WTC11 (cell line): ENCODE results near the gene ATXN10. TPM values are rescaled to one million over a fixed set of nuclear protein-coding genes. Genes with fewer than 3 reads are reported as not detected.

Experiments
- ATAC-seq: fragments of 200-7000 bp; cut with Tn5 transposase; 2 replicates; pipeline ENCODE4 v1.10.0; 2021; ENCODE audit warnings: mild to moderate bottlenecking, moderate library complexity
- Bru-seq: library from RNA; stranded (reverse); fragments of 400-500 nt; gene quantifications from one replicate; lab custom pipeline; 2021; lab: Mats Ljungman, UMichigan
- CTCF ChIA-PET: fragments of 300-600 bp; sonication (Branson Sonifier 250); formaldehyde crosslinking; loops from one replicate; lab custom pipeline; 2021; ENCODE audit warnings: antibody characterized with exemption; lab: Charles Lee
- POLR2A ChIA-PET: fragments of 350-600 bp; sonication (Branson Sonifier 250); formaldehyde crosslinking; loops from one replicate; lab custom pipeline; 2021; ENCODE audit warnings: antibody characterized with exemption; lab: Charles Lee
- DNase-seq: peaks from one replicate; pipeline ENCODE4 v3.0.0; 2021; ENCODE audit warnings: low spot score
- H3K27ac Mint-ChIP-seq: 2 replicates; pipeline ENCODE4 v1.8.0; 2021; ENCODE audit warnings: mixed read lengths
- H3K27me3 Mint-ChIP-seq: 2 replicates; pipeline ENCODE4 v1.8.0; 2021; ENCODE audit warnings: low read depth, mild to moderate bottlenecking, moderate library complexity, mixed read lengths
- H3K36me3 Mint-ChIP-seq: 2 replicates; pipeline ENCODE4 v1.8.0; 2021; ENCODE audit warnings: mixed read lengths
- H3K4me1 Mint-ChIP-seq: 2 replicates; pipeline ENCODE4 v1.8.0; 2022; ENCODE audit warnings: mixed read lengths
- H3K4me3 Mint-ChIP-seq: 2 replicates; pipeline ENCODE4 v1.8.0; 2021; ENCODE audit warnings: mild to moderate bottlenecking, moderate library complexity, mixed read lengths
- H3K9me3 Mint-ChIP-seq: 2 replicates; pipeline ENCODE4 v1.8.0; 2021; ENCODE audit warnings: mixed read lengths
- ATF1 ChIP-seq: sonication (generic); formaldehyde crosslinking; IDR thresholded peaks from 2 replicates; pipeline ENCODE4 v1.8.1; 2023; ENCODE audit warnings: mild to moderate bottlenecking, moderate library complexity, missing genetic modification reagents
- CBFB ChIP-seq: sonication (generic); formaldehyde crosslinking; IDR thresholded peaks from 2 replicates; pipeline ENCODE4 v1.8.1; 2022; ENCODE audit warnings: mild to moderate bottlenecking, low read depth, missing genetic modification reagents
- CREB1 ChIP-seq: sonication (generic); formaldehyde crosslinking; IDR thresholded peaks from 2 replicates; pipeline ENCODE4 v1.8.0; 2023; ENCODE audit warnings: mild to moderate bottlenecking, missing genetic modification reagents
- FOXK1 ChIP-seq: sonication (generic); formaldehyde crosslinking; IDR thresholded peaks from 2 replicates; pipeline ENCODE4 v1.8.0; 2022; ENCODE audit warnings: mild to moderate bottlenecking, moderate library complexity, missing genetic modification reagents
- HMGA2 ChIP-seq: fragments of 250-450 bp; sonication (Bioruptor Pico); IDR thresholded peaks from 2 replicates; pipeline ENCODE4 v1.4.0; 2021; ENCODE audit warnings: mild to moderate bottlenecking, moderate library complexity
- JAZF1 ChIP-seq: fragments of 250-450 bp; sonication (Bioruptor Pico); IDR thresholded peaks from 2 replicates; pipeline ENCODE4 v1.9.0; 2021; ENCODE audit warnings: moderate library complexity, mild to moderate bottlenecking, inconsistent platforms
- MYBL2 ChIP-seq: sonication (generic); formaldehyde crosslinking; IDR thresholded peaks from 2 replicates; pipeline ENCODE4 v1.8.1; 2023; ENCODE audit warnings: mild to moderate bottlenecking, moderate library complexity, missing genetic modification reagents
- NFE2L1 ChIP-seq: sonication (generic); formaldehyde crosslinking; IDR thresholded peaks from 2 replicates; pipeline ENCODE4 v1.8.1; 2023; ENCODE audit warnings: missing genetic modification reagents
- OVOL2 ChIP-seq: fragments of 250-450 bp; sonication (Bioruptor Pico); IDR thresholded peaks from 2 replicates; pipeline ENCODE4 v1.9.0; 2021; ENCODE audit warnings: mild to moderate bottlenecking, borderline replicate concordance
- SMAD4 ChIP-seq: sonication (generic); formaldehyde crosslinking; IDR thresholded peaks from 2 replicates; pipeline ENCODE4 v1.8.0; 2022; ENCODE audit warnings: mild to moderate bottlenecking, missing genetic modification reagents
- TEAD1 ChIP-seq: sonication (generic); formaldehyde crosslinking; IDR thresholded peaks from 2 replicates; pipeline ENCODE4 v1.8.0; 2022; ENCODE audit warnings: mild to moderate bottlenecking, missing genetic modification reagents
- ZNF138 ChIP-seq: sonication (generic); formaldehyde crosslinking; conservative IDR thresholded peaks from 2 replicates; pipeline ENCODE4 v1.8.1; 2022; ENCODE audit warnings: mild to moderate bottlenecking, moderate library complexity, missing genetic modification reagents
- long read RNA-seq, 3 experiments: library from RNA in 1 of 3; library from capped mRNA in 1 of 3; library from polyadenylated mRNA in 1 of 3; unstranded in 2 of 3; stranded (forward) in 1 of 3; transcript quantifications; one replicate each; pipeline ENCODE4 v2.0.0, GENCODE V29; 2021
- total RNA-seq: library from RNA; stranded (reverse); gene quantifications from 3 replicates; pipeline ENCODE4 v1.2.3, GENCODE V29; 2021
- TF ChIP-seq, protein P1 (sequence below): fragments of 250-450 bp; sonication (Bioruptor Pico); IDR thresholded peaks from 2 replicates; pipeline ENCODE4 v1.9.0; 2021; ENCODE audit warnings: mild to moderate bottlenecking
- TF ChIP-seq, protein P2 (sequence below): sonication (generic); formaldehyde crosslinking; IDR thresholded peaks from 2 replicates; pipeline ENCODE4 v1.8.0; 2022; ENCODE audit warnings: mild to moderate bottlenecking, missing genetic modification reagents
- TF ChIP-seq, protein P3 (sequence below): sonication (generic); formaldehyde crosslinking; IDR thresholded peaks from 2 replicates; pipeline ENCODE4 v1.8.1; 2023; ENCODE audit warnings: mild to moderate bottlenecking, missing genetic modification reagents, borderline replicate concordance
- TF ChIP-seq, protein P4 (sequence below): sonication (generic); formaldehyde crosslinking; IDR thresholded peaks from 2 replicates; pipeline ENCODE4 v1.8.1; 2022; ENCODE audit warnings: low read depth, mild to moderate bottlenecking, moderate library complexity, missing genetic modification reagents, borderline replicate concordance
- TF ChIP-seq, protein P5 (sequence below): sonication (generic); formaldehyde crosslinking; IDR thresholded peaks from 2 replicates; pipeline ENCODE4 v1.8.1; 2023; ENCODE audit warnings: mild to moderate bottlenecking, missing genetic modification reagents, moderate library complexity
- TF ChIP-seq, protein P6 (sequence below): sonication (generic); formaldehyde crosslinking; IDR thresholded peaks from 2 replicates; pipeline ENCODE4 v1.8.0; 2022; ENCODE audit warnings: mild to moderate bottlenecking, missing genetic modification reagents
- TF ChIP-seq, protein P7 (sequence below): sonication (generic); formaldehyde crosslinking; IDR thresholded peaks from 2 replicates; pipeline ENCODE4 v1.8.1; 2022; ENCODE audit warnings: mild to moderate bottlenecking, moderate library complexity, missing genetic modification reagents
- TF ChIP-seq, protein P8 (sequence below): sonication (generic); formaldehyde crosslinking; IDR thresholded peaks from 2 replicates; pipeline ENCODE4 v1.8.1; 2022; ENCODE audit warnings: low read depth, missing genetic modification reagents, borderline replicate concordance
- TF ChIP-seq, protein P9 (sequence below): sonication (generic); formaldehyde crosslinking; IDR thresholded peaks from 2 replicates; pipeline ENCODE4 v1.8.0; 2023; ENCODE audit warnings: missing genetic modification reagents

The ATXN10 gene, protein sequence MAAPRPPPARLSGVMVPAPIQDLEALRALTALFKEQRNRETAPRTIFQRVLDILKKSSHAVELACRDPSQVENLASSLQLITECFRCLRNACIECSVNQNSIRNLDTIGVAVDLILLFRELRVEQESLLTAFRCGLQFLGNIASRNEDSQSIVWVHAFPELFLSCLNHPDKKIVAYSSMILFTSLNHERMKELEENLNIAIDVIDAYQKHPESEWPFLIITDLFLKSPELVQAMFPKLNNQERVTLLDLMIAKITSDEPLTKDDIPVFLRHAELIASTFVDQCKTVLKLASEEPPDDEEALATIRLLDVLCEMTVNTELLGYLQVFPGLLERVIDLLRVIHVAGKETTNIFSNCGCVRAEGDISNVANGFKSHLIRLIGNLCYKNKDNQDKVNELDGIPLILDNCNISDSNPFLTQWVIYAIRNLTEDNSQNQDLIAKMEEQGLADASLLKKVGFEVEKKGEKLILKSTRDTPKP
- total RNA-seq, result 185 to 194 TPM (median 189 TPM) in 3 replicates
- percentile 88 among the genes with signal in this experiment for Bru-seq, nascent RNA
- long read RNA-seq, experiment 1, transcript ATXN10-201 (12 exons, 3,329 nt), result major isoform, 456 of 514 reads
- long read RNA-seq, experiment 1, partial matches to known transcripts, result 23 of 514 reads
- long read RNA-seq, experiment 1, other reads (novel, unspliced or antisense), result 32 of 514 reads
- long read RNA-seq, experiment 2, transcript ATXN10-201 (12 exons, 3,329 nt), result major isoform, 170 of 263 reads
- long read RNA-seq, experiment 2, partial matches to known transcripts, result 49 of 263 reads
- long read RNA-seq, experiment 2, other reads (novel, unspliced or antisense), result 43 of 263 reads
- long read RNA-seq, experiment 3, transcript ATXN10-201 (12 exons, 3,329 nt), result major isoform, 210 of 238 reads
- long read RNA-seq, experiment 3, partial matches to known transcripts, result 4 of 238 reads
- long read RNA-seq, experiment 3, other reads (novel, unspliced or antisense), result 23 of 238 reads

DNA sequence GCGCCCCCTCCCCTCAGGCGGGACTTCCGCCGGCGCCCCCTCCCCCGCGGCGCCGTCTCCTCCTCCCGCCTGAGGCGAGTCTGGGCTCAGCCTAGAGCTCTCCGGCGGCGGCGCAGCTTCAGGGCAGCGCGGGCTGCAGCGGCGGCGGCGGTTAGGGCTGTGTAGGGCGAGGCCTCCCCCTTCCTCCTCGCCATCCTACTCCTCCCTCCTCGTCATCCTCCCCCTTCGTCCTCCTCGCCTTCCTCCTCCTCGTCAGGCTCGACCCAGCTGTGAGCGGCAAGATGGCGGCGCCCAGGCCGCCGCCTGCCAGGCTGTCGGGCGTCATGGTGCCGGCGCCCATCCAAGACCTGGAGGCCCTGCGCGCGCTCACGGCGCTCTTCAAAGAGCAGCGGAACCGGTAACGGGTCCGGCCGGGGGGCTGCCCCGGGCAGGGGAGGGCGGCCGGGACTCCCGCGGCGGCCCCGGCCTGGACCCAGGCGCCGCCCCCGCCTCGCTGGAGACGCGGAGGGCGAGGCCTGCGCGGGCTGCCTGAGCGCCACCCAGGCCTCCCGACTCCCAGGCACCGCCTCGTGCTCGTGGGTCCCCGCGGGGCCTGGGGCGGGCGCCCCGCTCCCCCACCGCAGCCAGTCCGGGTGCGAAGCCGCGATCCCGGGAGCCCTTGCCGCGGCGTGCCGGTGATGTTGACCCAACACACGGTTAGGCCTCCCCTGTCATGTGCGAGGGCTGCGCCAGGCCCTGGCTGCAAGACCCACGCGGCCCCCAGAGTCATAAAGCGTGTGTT, at the start of gene ATXN10:
TSS of gene ATXN10 (plus strand) at position 52 of the 781 bp plus-strand sequence. CDS start at position 282, 230 bp downstream.
- peak within 1 kb of the TSS; percentile 92 for H3K4me3 Mint-ChIP-seq
- CTCF ChIA-PET, result interaction anchor here (0.8 to 1.6 kb wide), 6 partner anchors 60 to 334 kb away, joined by 3 to 9 read pairs (median 4); no protein-coding TSS in a partner anchor
- H3K36me3 Mint-ChIP-seq, result 0 out of 2 replicates have a peak, but pooled peaks cover 7% of the 10 kb centered on the region
- H3K27ac Mint-ChIP-seq, result no peak within 1 kb of the TSS; the same call in 1 of the 2 replicates
- POLR2A ChIA-PET, result interaction anchor here (0.9 to 1.4 kb wide), 2 partner anchors 9 to 14 kb away, joined by 4 read pairs; no protein-coding TSS in a partner anchor
- no peaks in the 10 kb centered on the region; the same call in 1 of the 2 replicates for H3K27me3 Mint-ChIP-seq
- DNase-seq, result peak; percentile 24
- peak; percentile 13 for ATAC-seq
- no peaks in the 10 kb centered on the region; the same call in 1 of the 2 replicates for H3K9me3 Mint-ChIP-seq
- H3K4me1 Mint-ChIP-seq, result peaks cover 22% of the 10 kb centered on the region
- TF ChIP-seq, protein P1, sequence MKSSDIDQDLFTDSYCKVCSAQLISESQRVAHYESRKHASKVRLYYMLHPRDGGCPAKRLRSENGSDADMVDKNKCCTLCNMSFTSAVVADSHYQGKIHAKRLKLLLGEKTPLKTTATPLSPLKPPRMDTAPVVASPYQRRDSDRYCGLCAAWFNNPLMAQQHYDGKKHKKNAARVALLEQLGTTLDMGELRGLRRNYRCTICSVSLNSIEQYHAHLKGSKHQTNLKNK (CRISPR knock-in tag), result no peak
- TF ChIP-seq JAZF1 (CRISPR knock-in tag) (no peak), MYBL2 (CRISPR knock-in tag) (no peak), NFE2L1 (no peak), ATF1 (no peak), ZNF138 (no peak), OVOL2 (no peak), HMGA2 (no peak), CREB1 (CRISPR knock-in tag) (no peak), TEAD1 (CRISPR knock-in tag) (no peak), SMAD4 (CRISPR knock-in tag) (no peak), FOXK1 (CRISPR knock-in tag) (peak; percentile 41), CBFB (no peak)
- TF ChIP-seq, protein P2, sequence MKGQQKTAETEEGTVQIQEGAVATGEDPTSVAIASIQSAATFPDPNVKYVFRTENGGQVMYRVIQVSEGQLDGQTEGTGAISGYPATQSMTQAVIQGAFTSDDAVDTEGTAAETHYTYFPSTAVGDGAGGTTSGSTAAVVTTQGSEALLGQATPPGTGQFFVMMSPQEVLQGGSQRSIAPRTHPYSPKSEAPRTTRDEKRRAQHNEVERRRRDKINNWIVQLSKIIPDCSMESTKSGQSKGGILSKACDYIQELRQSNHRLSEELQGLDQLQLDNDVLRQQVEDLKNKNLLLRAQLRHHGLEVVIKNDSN, result peak; percentile 39; the same call in 1 of the 2 replicates
- TF ChIP-seq, protein P3, sequence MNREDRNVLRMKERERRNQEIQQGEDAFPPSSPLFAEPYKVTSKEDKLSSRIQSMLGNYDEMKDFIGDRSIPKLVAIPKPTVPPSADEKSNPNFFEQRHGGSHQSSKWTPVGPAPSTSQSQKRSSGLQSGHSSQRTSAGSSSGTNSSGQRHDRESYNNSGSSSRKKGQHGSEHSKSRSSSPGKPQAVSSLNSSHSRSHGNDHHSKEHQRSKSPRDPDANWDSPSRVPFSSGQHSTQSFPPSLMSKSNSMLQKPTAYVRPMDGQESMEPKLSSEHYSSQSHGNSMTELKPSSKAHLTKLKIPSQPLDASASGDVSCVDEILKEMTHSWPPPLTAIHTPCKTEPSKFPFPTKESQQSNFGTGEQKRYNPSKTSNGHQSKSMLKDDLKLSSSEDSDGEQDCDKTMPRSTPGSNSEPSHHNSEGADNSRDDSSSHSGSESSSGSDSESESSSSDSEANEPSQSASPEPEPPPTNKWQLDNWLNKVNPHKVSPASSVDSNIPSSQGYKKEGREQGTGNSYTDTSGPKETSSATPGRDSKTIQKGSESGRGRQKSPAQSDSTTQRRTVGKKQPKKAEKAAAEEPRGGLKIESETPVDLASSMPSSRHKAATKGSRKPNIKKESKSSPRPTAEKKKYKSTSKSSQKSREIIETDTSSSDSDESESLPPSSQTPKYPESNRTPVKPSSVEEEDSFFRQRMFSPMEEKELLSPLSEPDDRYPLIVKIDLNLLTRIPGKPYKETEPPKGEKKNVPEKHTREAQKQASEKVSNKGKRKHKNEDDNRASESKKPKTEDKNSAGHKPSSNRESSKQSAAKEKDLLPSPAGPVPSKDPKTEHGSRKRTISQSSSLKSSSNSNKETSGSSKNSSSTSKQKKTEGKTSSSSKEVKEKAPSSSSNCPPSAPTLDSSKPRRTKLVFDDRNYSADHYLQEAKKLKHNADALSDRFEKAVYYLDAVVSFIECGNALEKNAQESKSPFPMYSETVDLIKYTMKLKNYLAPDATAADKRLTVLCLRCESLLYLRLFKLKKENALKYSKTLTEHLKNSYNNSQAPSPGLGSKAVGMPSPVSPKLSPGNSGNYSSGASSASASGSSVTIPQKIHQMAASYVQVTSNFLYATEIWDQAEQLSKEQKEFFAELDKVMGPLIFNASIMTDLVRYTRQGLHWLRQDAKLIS (CRISPR knock-in tag), result no peak
- TF ChIP-seq, protein P4, sequence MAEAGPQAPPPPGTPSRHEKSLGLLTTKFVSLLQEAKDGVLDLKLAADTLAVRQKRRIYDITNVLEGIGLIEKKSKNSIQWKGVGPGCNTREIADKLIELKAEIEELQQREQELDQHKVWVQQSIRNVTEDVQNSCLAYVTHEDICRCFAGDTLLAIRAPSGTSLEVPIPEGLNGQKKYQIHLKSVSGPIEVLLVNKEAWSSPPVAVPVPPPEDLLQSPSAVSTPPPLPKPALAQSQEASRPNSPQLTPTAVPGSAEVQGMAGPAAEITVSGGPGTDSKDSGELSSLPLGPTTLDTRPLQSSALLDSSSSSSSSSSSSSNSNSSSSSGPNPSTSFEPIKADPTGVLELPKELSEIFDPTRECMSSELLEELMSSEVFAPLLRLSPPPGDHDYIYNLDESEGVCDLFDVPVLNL (CRISPR knock-in tag), result no peak; the same call in 1 of the 2 replicates
- TF ChIP-seq, protein P5, sequence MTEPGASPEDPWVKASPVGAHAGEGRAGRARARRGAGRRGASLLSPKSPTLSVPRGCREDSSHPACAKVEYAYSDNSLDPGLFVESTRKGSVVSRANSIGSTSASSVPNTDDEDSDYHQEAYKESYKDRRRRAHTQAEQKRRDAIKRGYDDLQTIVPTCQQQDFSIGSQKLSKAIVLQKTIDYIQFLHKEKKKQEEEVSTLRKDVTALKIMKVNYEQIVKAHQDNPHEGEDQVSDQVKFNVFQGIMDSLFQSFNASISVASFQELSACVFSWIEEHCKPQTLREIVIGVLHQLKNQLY (CRISPR knock-in tag), result no peak
- TF ChIP-seq, protein P6, sequence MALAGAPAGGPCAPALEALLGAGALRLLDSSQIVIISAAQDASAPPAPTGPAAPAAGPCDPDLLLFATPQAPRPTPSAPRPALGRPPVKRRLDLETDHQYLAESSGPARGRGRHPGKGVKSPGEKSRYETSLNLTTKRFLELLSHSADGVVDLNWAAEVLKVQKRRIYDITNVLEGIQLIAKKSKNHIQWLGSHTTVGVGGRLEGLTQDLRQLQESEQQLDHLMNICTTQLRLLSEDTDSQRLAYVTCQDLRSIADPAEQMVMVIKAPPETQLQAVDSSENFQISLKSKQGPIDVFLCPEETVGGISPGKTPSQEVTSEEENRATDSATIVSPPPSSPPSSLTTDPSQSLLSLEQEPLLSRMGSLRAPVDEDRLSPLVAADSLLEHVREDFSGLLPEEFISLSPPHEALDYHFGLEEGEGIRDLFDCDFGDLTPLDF (CRISPR knock-in tag), result no peak
- TF ChIP-seq, protein P7, sequence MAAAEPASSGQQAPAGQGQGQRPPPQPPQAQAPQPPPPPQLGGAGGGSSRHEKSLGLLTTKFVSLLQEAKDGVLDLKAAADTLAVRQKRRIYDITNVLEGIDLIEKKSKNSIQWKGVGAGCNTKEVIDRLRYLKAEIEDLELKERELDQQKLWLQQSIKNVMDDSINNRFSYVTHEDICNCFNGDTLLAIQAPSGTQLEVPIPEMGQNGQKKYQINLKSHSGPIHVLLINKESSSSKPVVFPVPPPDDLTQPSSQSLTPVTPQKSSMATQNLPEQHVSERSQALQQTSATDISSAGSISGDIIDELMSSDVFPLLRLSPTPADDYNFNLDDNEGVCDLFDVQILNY (CRISPR knock-in tag), result peak; percentile 36; the same call in 1 of the 2 replicates
- TF ChIP-seq, protein P8, sequence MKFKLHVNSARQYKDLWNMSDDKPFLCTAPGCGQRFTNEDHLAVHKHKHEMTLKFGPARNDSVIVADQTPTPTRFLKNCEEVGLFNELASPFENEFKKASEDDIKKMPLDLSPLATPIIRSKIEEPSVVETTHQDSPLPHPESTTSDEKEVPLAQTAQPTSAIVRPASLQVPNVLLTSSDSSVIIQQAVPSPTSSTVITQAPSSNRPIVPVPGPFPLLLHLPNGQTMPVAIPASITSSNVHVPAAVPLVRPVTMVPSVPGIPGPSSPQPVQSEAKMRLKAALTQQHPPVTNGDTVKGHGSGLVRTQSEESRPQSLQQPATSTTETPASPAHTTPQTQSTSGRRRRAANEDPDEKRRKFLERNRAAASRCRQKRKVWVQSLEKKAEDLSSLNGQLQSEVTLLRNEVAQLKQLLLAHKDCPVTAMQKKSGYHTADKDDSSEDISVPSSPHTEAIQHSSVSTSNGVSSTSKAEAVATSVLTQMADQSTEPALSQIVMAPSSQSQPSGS, result no peak
- TF ChIP-seq, protein P9, sequence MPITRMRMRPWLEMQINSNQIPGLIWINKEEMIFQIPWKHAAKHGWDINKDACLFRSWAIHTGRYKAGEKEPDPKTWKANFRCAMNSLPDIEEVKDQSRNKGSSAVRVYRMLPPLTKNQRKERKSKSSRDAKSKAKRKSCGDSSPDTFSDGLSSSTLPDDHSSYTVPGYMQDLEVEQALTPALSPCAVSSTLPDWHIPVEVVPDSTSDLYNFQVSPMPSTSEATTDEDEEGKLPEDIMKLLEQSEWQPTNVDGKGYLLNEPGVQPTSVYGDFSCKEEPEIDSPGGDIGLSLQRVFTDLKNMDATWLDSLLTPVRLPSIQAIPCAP (CRISPR knock-in tag), result peak; percentile 78; the same call in 1 of the 2 replicates
